HepG2 (cell line): ENCODE data around the gene RTBDN. TPM values are rescaled to one million over a fixed set of nuclear protein-coding genes. Genes with fewer than 3 reads are reported as not detected.

Experiments used
- FOXA3 ChIP-seq: IDR thresholded peaks from 2 replicates; pipeline ENCODE4 v1.6.1; 2016; ENCODE audit warnings: missing genetic modification reagents, missing compliant biosample characterization
- GRHL1 ChIP-seq: sonication (generic); formaldehyde crosslinking; conservative IDR thresholded peaks from 2 replicates; pipeline ENCODE4 v1.8.0; 2022; ENCODE audit warnings: missing genetic modification reagents
- KLF12 ChIP-seq: sonication (generic); formaldehyde crosslinking; IDR thresholded peaks from 2 replicates; pipeline ENCODE4 v1.4.0; 2020; ENCODE audit warnings: missing genetic modification reagents, borderline replicate concordance
- MTERF4 ChIP-seq: sonication (generic); formaldehyde crosslinking; IDR thresholded peaks from 2 replicates; pipeline ENCODE4 v1.8.0; 2023; ENCODE audit warnings: mild to moderate bottlenecking, missing genetic modification reagents
- MTF1 ChIP-seq: sonication (generic); formaldehyde crosslinking; IDR thresholded peaks from 2 replicates; pipeline ENCODE4 v1.5.0; 2020; ENCODE audit warnings: missing genetic modification reagents
- RAD51 ChIP-seq: fragments of 450-650 bp; IDR thresholded peaks from 2 replicates; pipeline ENCODE4 v1.6.1; 2016; ENCODE audit warnings: borderline replicate concordance
- SMAD9 ChIP-seq: sonication (generic); formaldehyde crosslinking; IDR thresholded peaks from 2 replicates; pipeline ENCODE4 v1.5.1; 2020; ENCODE audit warnings: mild to moderate bottlenecking, missing genetic modification reagents
- SP5 ChIP-seq: IDR thresholded peaks from 2 replicates; pipeline ENCODE4 v1.6.1; 2016; ENCODE audit warnings: low read depth, borderline replicate concordance
- SRSF4 ChIP-seq: fragments of 200-400 bp; formaldehyde crosslinking; IDR thresholded peaks from one replicate; pipeline ENCODE4 v1.6.1; 2018; ENCODE audit warnings: mild to moderate bottlenecking, low read depth, low read length, moderate library complexity; ENCODE audit not compliant: poor library complexity, severe bottlenecking
- ZBTB7B ChIP-seq: sonication (generic); formaldehyde crosslinking; IDR thresholded peaks from 2 replicates; pipeline ENCODE4 v1.4.0; 2020; ENCODE audit warnings: missing genetic modification reagents
- ZFP62 ChIP-seq: sonication (generic); formaldehyde crosslinking; IDR thresholded peaks from 2 replicates; pipeline ENCODE4 v1.4.0; 2020; ENCODE audit warnings: missing genetic modification reagents
- ZMYM4 ChIP-seq: sonication (generic); formaldehyde crosslinking; IDR thresholded peaks from 2 replicates; pipeline ENCODE4 v1.8.1; 2023; ENCODE audit warnings: mild to moderate bottlenecking, missing genetic modification reagents
- ZNF280D ChIP-seq: sonication (generic); formaldehyde crosslinking; IDR thresholded peaks from 2 replicates; pipeline ENCODE4 v1.5.1; 2020; ENCODE audit warnings: mild to moderate bottlenecking, missing genetic modification reagents
- ZNF780A ChIP-seq: sonication (generic); formaldehyde crosslinking; IDR thresholded peaks from 2 replicates; pipeline ENCODE4 v1.8.0; 2022; ENCODE audit warnings: mild to moderate bottlenecking, missing genetic modification reagents, moderate library complexity
- ZSCAN25 ChIP-seq: sonication (generic); formaldehyde crosslinking; IDR thresholded peaks from 2 replicates; pipeline ENCODE4 v1.8.0; 2022; ENCODE audit warnings: mild to moderate bottlenecking, missing genetic modification reagents
- polyA plus RNA-seq, 8 experiments: library from polyadenylated mRNA; depleted of rRNA in 3 of 8; stranded (reverse) in 7 of 8; unstranded in 1 of 8; fragments of >200 nt; fragmentation: Illumina TruSeq in 4 of 8; extraction: Trizol in 4 of 8; gene quantifications; 2 replicates each; pipeline versions ENCODE4 v1.2.1 to v1.2.3, GENCODE V29; 2011 to 2016; ENCODE audit warnings: low read depth in 4 of 8, missing spikeins in 1 of 8, mixed read lengths in 1 of 8; ENCODE audit not compliant: insufficient read depth in 1 of 8
- total RNA-seq, 5 experiments: library from RNA; depleted of rRNA; stranded (reverse); fragments of >200 nt; fragmentation: Illumina TruSeq; extraction: Trizol; gene quantifications; 2 replicates each; pipeline ENCODE4 v1.2.3, GENCODE V29; 2016; ENCODE audit warnings: low read depth in 1 of 5
- TF ChIP-seq, protein P1 (sequence below): sonication (generic); formaldehyde crosslinking; IDR thresholded peaks from 2 replicates; pipeline ENCODE4 v1.5.0; 2020; ENCODE audit warnings: missing genetic modification reagents
- TF ChIP-seq, protein P2 (sequence below): sonication (generic); formaldehyde crosslinking; IDR thresholded peaks from 2 replicates; pipeline ENCODE4 v1.5.0; 2020; ENCODE audit warnings: missing genetic modification reagents, mild to moderate bottlenecking, borderline replicate concordance
- TF ChIP-seq, protein P3 (sequence below): IDR thresholded peaks from 2 replicates; pipeline ENCODE4 v1.6.1; 2016; ENCODE audit warnings: mild to moderate bottlenecking

RTBDN gene
- total and polyA plus RNA-seq, 2 of the 13 experiments (the other 11 are each of a cell fraction or from before 2014, with no cell fraction given), result 0.27 to 0.48 TPM

DNA sequence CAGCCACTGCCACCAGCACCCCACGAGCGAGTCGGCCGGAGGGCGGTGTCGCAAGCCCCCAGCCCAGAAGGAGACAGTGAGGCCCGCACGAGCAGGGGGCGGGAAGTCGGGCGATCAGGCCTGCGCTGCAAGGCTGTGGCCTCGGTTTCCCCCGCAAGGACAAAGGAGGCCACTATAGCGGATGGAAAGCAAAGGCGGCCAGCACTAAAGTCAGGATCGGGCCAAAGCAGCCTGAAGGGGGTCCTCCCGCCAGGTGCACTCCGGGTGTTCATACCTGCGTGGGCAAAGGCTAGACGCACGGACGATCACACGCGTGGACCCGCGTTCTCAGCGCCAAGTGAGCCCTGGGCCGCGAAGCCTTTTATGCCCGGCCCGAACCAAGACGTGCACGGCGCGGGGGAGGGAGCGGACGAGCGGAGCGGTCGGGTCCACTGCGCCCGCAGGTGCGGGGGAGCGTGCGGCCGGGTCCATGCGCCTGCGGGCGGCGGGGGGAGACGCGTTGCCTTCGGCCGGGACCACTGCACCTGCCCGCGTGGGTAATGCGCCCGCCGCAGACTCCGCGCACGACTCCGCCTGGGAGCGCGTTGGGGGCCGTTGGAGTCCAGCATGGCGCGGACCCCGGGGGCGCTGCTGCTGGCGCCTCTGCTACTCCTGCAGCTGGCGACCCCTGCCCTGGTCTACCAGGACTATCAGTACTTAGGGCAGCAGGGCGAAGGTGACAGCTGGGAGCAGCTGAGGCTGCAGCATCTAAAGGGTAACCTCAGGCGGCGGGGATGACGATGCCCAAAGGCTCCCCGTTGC is 32.7 kb downstream of the RTBDN start, which contains the start of the genes PRDX2 and THSD8 (continued):
- TF ChIP-seq, protein P1, sequence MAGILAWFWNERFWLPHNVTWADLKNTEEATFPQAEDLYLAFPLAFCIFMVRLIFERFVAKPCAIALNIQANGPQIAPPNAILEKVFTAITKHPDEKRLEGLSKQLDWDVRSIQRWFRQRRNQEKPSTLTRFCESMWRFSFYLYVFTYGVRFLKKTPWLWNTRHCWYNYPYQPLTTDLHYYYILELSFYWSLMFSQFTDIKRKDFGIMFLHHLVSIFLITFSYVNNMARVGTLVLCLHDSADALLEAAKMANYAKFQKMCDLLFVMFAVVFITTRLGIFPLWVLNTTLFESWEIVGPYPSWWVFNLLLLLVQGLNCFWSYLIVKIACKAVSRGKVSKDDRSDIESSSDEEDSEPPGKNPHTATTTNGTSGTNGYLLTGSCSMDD (CRISPR knock-in tag), result no peak
- TF ChIP-seq FOXA3 (CRISPR knock-in tag), result peak; percentile 52
- peak; percentile 79; the same call in 1 of the 2 replicates for TF ChIP-seq ZNF280D (CRISPR knock-in tag)
- TF ChIP-seq ZBTB7B (CRISPR knock-in tag), result no peak
- no peak; the same call in 1 of the 2 replicates for TF ChIP-seq SP5 (CRISPR knock-in tag)
- no peak for TF ChIP-seq GRHL1 (CRISPR knock-in tag)
- TF ChIP-seq RAD51, result no peak
- TF ChIP-seq ZSCAN25 (CRISPR knock-in tag), result no peak; the same call in 1 of the 2 replicates
- TF ChIP-seq ZFP62 (CRISPR knock-in tag), result peak; percentile 98
- TF ChIP-seq, protein P2, sequence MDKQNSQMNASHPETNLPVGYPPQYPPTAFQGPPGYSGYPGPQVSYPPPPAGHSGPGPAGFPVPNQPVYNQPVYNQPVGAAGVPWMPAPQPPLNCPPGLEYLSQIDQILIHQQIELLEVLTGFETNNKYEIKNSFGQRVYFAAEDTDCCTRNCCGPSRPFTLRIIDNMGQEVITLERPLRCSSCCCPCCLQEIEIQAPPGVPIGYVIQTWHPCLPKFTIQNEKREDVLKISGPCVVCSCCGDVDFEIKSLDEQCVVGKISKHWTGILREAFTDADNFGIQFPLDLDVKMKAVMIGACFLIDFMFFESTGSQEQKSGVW (CRISPR knock-in tag), result no peak; the same call in 1 of the 2 replicates
- no peak for TF ChIP-seq SRSF4
- TF ChIP-seq KLF12 (CRISPR knock-in tag), result no peak
- no peak for TF ChIP-seq MTF1
- peak; percentile 94 for TF ChIP-seq MTERF4 (CRISPR knock-in tag)
- TF ChIP-seq, protein P3, sequence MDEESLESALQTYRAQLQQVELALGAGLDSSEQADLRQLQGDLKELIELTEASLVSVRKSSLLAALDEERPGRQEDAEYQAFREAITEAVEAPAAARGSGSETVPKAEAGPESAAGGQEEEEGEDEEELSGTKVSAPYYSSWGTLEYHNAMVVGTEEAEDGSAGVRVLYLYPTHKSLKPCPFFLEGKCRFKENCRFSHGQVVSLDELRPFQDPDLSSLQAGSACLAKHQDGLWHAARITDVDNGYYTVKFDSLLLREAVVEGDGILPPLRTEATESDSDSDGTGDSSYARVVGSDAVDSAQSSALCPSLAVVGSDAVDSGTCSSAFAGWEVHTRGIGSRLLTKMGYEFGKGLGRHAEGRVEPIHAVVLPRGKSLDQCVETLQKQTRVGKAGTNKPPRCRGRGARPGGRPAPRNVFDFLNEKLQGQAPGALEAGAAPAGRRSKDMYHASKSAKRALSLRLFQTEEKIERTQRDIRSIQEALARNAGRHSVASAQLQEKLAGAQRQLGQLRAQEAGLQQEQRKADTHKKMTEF (CRISPR knock-in tag), result peak; percentile 92
- peak; percentile 56; the same call in 1 of the 2 replicates for TF ChIP-seq ZNF780A (CRISPR knock-in tag)
- peak; percentile 86 for TF ChIP-seq ZMYM4 (CRISPR knock-in tag)
- TF ChIP-seq SMAD9 (CRISPR knock-in tag), result no peak
